Spleen (tissue), 11 donors: ENCODE measurements around the gene TGFBRAP1. TPM values are rescaled to one million over a fixed set of nuclear protein-coding genes. Genes with fewer than 3 reads are reported as not detected.

Source experiments
- DNase-seq: peaks from one replicate; pipeline ENCODE4 v3.0.0-alpha.2; 2020
- H3K27ac ChIP-seq, 8 donors: fragments of 200-600 bp; sonication (generic) in 7 of 8; 1 replicate in 4 of 8; 2 replicates in 4 of 8; pipeline versions ENCODE4 v1.5.0 to v1.8.0; 2016 to 2021; ENCODE audit warnings: inconsistent platforms in 4 of 8, mild to moderate bottlenecking in 4 of 8, moderate library complexity in 1 of 8
- H3K27me3 ChIP-seq, 7 donors: fragments of 200-600 bp; sonication (generic) in 6 of 7; replicated peaks in 1 of 7; 1 replicate in 4 of 7; 2 replicates in 3 of 7; pipeline versions ENCODE4 v1.5.0 to v1.8.0; 2016 to 2021; ENCODE audit warnings: inconsistent platforms in 3 of 7, mild to moderate bottlenecking in 1 of 7
- H3K36me3 ChIP-seq, 6 donors: fragments of 200-600 bp; sonication (generic) in 5 of 6; 1 replicate in 4 of 6; 2 replicates in 2 of 6; pipeline versions ENCODE4 v1.5.0 to v1.8.0; 2016 to 2021; ENCODE audit warnings: inconsistent platforms in 2 of 6
- H3K4me1 ChIP-seq, 6 donors: fragments of 200-600 bp; sonication (generic) in 5 of 6; 1 replicate in 3 of 6; 2 replicates in 3 of 6; pipeline versions ENCODE4 v1.5.0 to v1.8.0; 2016 to 2021; ENCODE audit warnings: inconsistent platforms in 3 of 6
- H3K4me3 ChIP-seq, 8 donors: fragments of 200-600 bp; sonication (generic) in 7 of 8; 1 replicate in 4 of 8; 2 replicates in 4 of 8; pipeline versions ENCODE4 v1.5.0 to v1.8.0; 2016 to 2021; ENCODE audit warnings: inconsistent platforms in 4 of 8, mild to moderate bottlenecking in 4 of 8, moderate library complexity in 2 of 8
- H3K9me3 ChIP-seq, 8 donors: fragments of 200-600 bp; sonication (generic) in 7 of 8; 1 replicate in 4 of 8; 2 replicates in 4 of 8; pipeline versions ENCODE4 v1.5.0 to v1.8.0; 2016 to 2021; ENCODE audit warnings: inconsistent platforms in 4 of 8
- CTCF ChIP-seq, 11 experiments: fragments of 200-600 bp in 7 of 11; fragments of 450-650 bp in 4 of 11; sonication (generic) in 4 of 11; IDR thresholded peaks in 8 of 11; conservative IDR thresholded peaks in 3 of 11; 1 replicate in 7 of 11; 2 replicates in 4 of 11; pipeline versions ENCODE4 v1.4.0 to v1.8.0; 2016 to 2021; ENCODE audit warnings: antibody characterized with exemption in 11 of 11, inconsistent platforms in 4 of 11, mild to moderate bottlenecking in 1 of 11
- POLR2A ChIP-seq, 3 donors: fragments of 450-650 bp; IDR thresholded peaks; one replicate each; pipeline ENCODE4 v1.5.1; 2017; ENCODE audit warnings: antibody characterized with exemption in 3 of 3, mild to moderate bottlenecking in 1 of 3
- POLR2AphosphoS5 ChIP-seq, 3 donors: sonication (generic); formaldehyde crosslinking; IDR thresholded peaks; one replicate each; pipeline ENCODE4 v1.5.1; 2017; ENCODE audit warnings: antibody characterized with exemption in 3 of 3
- WGBS, 5 donors: extraction: QIAGEN DNeasy Blood & Tissue Kit in 3 of 5; methylation state at CpG; one replicate each; pipeline versions ENCODE4 v1.1.5 to v1.1.7; 2013 to 2018; 5-methylcytosine and 5-hydroxymethylcytosine counted together
- intact Hi-C: fragments of 100-400 bp; cut with DNase I; formaldehyde crosslinking; loops from one replicate; pipeline ENCODE4 v1.15.0; 2023; ENCODE audit warnings: low total_unique reads
- polyA plus RNA-seq, 3 donors: library from polyadenylated mRNA; stranded (reverse); fragments of 200-250 nt; gene quantifications; one replicate each; pipeline ENCODE4 v1.2.1, GENCODE V29; 2013
- total RNA-seq, 7 donors: library from RNA; depleted of rRNA in 3 of 7; stranded (reverse); fragments of >200 nt in 3 of 7; fragmentation: NEBNext Ultra II Directional in 4 of 7; extraction: Animal tissue kit (Norgen Biotek cat#: 25700) in 4 of 7; gene quantifications; one replicate each; pipeline versions ENCODE4 v1.1.0 to v1.2.1, GENCODE V29; 2016 to 2021
- donor health status: healthy with polysubstance abuse.
- donor health status: DM: no; HTN: no; CAD: no; lungs with moderate emphysema.
- donor health status: DM: no; HTN: no; CAD: no.
- donor health status: Bipolar disorder and iron deficiency.
- donor health status: healthy.
- donor health status: DM: no; HTN: no; CAD: no.
- donor health status: DM: yes; HTN: yes; CAD: no.

TGFBRAP1 gene
- total and polyA plus RNA-seq, 10 donors, result 4.6 to 32.7 (median 21.8) TPM

- H3K4me3 ChIP-seq, result no peak overlapping the region
- WGBS, 5 donors, result 55 to 68% (median 63%) methylated on average over 5 of the region's 5 CpGs
- no peaks in the 10 kb centered on the region for H3K27me3 ChIP-seq
- H3K4me1 ChIP-seq, result no peaks in the 10 kb centered on the region
- H3K36me3 ChIP-seq, result peaks cover 4 to 100% (median 61%) of the 10 kb centered on the region in 6 donors
- no peak for DNase-seq
- H3K9me3 ChIP-seq, result no peaks in the 10 kb centered on the region
- intact Hi-C loops, result no loop called here
- H3K27ac ChIP-seq, result no peak overlapping the region
- no peak for TF ChIP-seq POLR2AphosphoS5 (IDR thresholded peaks at IDR 0.05)
- TF ChIP-seq POLR2A (IDR thresholded peaks at IDR 0.05), result no peak
- peak in 6 of 11 experiments; percentile 24 to 46 (median 37) for TF ChIP-seq CTCF (IDR thresholded peaks at IDR 0.05 in 8 of 11, conservative IDR thresholded peaks at IDR 0.05 in 3 of 11)
Measured at GRCh38 chr2:105287692-105288091, 41.8 kb downstream of the TGFBRAP1 start.

- H3K9me3 ChIP-seq, result no peaks in the 10 kb centered on the region
- no peak overlapping the region for H3K27ac ChIP-seq
- no peak for DNase-seq
- peaks cover 0 to 100% (median 67%) of the 10 kb centered on the region in 6 donors for H3K36me3 ChIP-seq
- no peaks in the 10 kb centered on the region for H3K4me1 ChIP-seq
- H3K4me3 ChIP-seq, result no peak overlapping the region
- intact Hi-C loops, result no loop called here
- TF ChIP-seq POLR2A (IDR thresholded peaks at IDR 0.05) (no peak), POLR2AphosphoS5 (IDR thresholded peaks at IDR 0.05) (no peak), CTCF (IDR thresholded peaks at IDR 0.05 in 8 of 11, conservative IDR thresholded peaks at IDR 0.05 in 3 of 11) (no peak)
- no peaks in the 10 kb centered on the region for H3K27me3 ChIP-seq
- 85 to 100% (median 96%) methylated on average over 4 of the region's 4 CpGs for WGBS, 5 donors
Measured at GRCh38 chr2:105283532-105283931, 46.0 kb downstream of the TGFBRAP1 start.

- TF ChIP-seq POLR2A (IDR thresholded peaks at IDR 0.05) (no peak), POLR2AphosphoS5 (IDR thresholded peaks at IDR 0.05) (no peak), CTCF (IDR thresholded peaks at IDR 0.05 in 8 of 11, conservative IDR thresholded peaks at IDR 0.05 in 3 of 11) (no peak)
- Histone ChIP-seq H3K36me3 (peaks cover 0 to 100% (median 75%) of the 10 kb centered on the region in 6 donors), H3K4me3 (no peak overlapping the region), H3K27ac (no peak overlapping the region), H3K27me3 (no peaks in the 10 kb centered on the region), H3K4me1 (no peaks in the 10 kb centered on the region), H3K9me3 (no peaks in the 10 kb centered on the region)
- intact Hi-C loops, result no loop called here
- DNase-seq, result no peak
- 90 to 95% (median 92%) methylated on average over 10 of the region's 10 CpGs for WGBS, 5 donors
Measured at GRCh38 chr2:105280281-105280680, 49.3 kb downstream of the TGFBRAP1 start.

- no peak for DNase-seq
- 91 to 100% (median 94%) methylated on average over 1 of the region's 1 CpG for WGBS, 5 donors
- TF ChIP-seq POLR2A (IDR thresholded peaks at IDR 0.05), result no peak
- TF ChIP-seq POLR2AphosphoS5 (IDR thresholded peaks at IDR 0.05), result no peak
- no peak for TF ChIP-seq CTCF (IDR thresholded peaks at IDR 0.05 in 8 of 11, conservative IDR thresholded peaks at IDR 0.05 in 3 of 11)
- intact Hi-C loops, result no loop called here
- H3K27me3 ChIP-seq, result no peaks in the 10 kb centered on the region
- H3K36me3 ChIP-seq, result peaks cover 0 to 100% (median 76%) of the 10 kb centered on the region in 6 donors
- no peaks in the 10 kb centered on the region for H3K9me3 ChIP-seq
- H3K4me3 ChIP-seq, result no peak overlapping the region
- H3K27ac ChIP-seq, result no peak overlapping the region
- peaks cover 0 to 8% (median 2%) of the 10 kb centered on the region in 6 donors for H3K4me1 ChIP-seq
Measured at GRCh38 chr2:105279126-105279525, 50.4 kb downstream of the TGFBRAP1 start.
